IMR-90 (cell line): ENCODE data around the gene MIB1. TPM values are rescaled to one million over a fixed set of nuclear protein-coding genes. Genes with fewer than 3 reads are reported as not detected.
"Not testable (repeated sequence)": the region's sequence is repeated elsewhere in the genome, so short reads cannot be mapped to it uniquely, and the experiment has no call there.

Source experiments
- ATAC-seq: fragments of 200-7000 bp; cut with Tn5 transposase; 2 replicates; pipeline ENCODE4 v1.9.1; 2020; ENCODE audit warnings: low read depth, mild to moderate bottlenecking, moderate library complexity
- BruUV-seq: library from RNA; stranded (reverse); fragments of 400-500 nt; replicated peaks from 2 replicates; lab custom pipeline; 2021; lab: Mats Ljungman, UMichigan
- CTCF ChIA-PET: fragments of 300-600 bp; formaldehyde crosslinking; extraction: SDS; loops from one replicate; lab custom pipeline; 2021; ENCODE audit warnings: antibody characterized with exemption; lab: Yijun Ruan, JAX
- POLR2A ChIA-PET: fragments of 300-600 bp; sonication (Branson Sonifier 250); formaldehyde crosslinking; loops from one replicate; lab custom pipeline; 2022; ENCODE audit warnings: antibody characterized with exemption; ENCODE audit not compliant: unreplicated experiment; lab: Charles Lee
- DNase-seq: peaks from one replicate; pipeline ENCODE4 v3.0.0; 2013
- H2AFZ ChIP-seq: replicated peaks from 2 replicates; pipeline ENCODE3; 2013; ENCODE audit warnings: low read length, mild to moderate bottlenecking; ENCODE audit not compliant: poor library complexity
- H2AK5ac ChIP-seq: 2 replicates; pipeline ENCODE4 v1.6.1; 2013; ENCODE audit warnings: low read depth, low read length, inconsistent platforms
- H2AK9ac ChIP-seq: replicated peaks from 2 replicates; pipeline ENCODE3; 2013; ENCODE audit warnings: mild to moderate bottlenecking, low read depth, low read length, moderate library complexity; ENCODE audit not compliant: poor library complexity
- H2BK120ac ChIP-seq: 2 replicates; pipeline ENCODE4 v1.6.1; 2013; ENCODE audit warnings: low read depth, low read length, inconsistent platforms
- H2BK15ac ChIP-seq: 3 replicates; pipeline ENCODE4 v1.6.1; 2013; ENCODE audit warnings: low read depth, low read length, inconsistent platforms
- H2BK20ac ChIP-seq: 2 replicates; pipeline ENCODE4 v1.6.1; 2013; ENCODE audit warnings: low read depth, mild to moderate bottlenecking, inconsistent platforms, low read length, moderate library complexity
- H2BK5ac ChIP-seq: 2 replicates; pipeline ENCODE4 v1.6.1; 2013; ENCODE audit warnings: mild to moderate bottlenecking, low read depth, low read length, inconsistent platforms; ENCODE audit not compliant: poor library complexity, severe bottlenecking
- H3K14ac ChIP-seq: replicated peaks from 2 replicates; pipeline ENCODE4 v1.6.1; 2013; ENCODE audit warnings: low read depth, low read length, inconsistent platforms
- H3K18ac ChIP-seq: 2 replicates; pipeline ENCODE4 v1.6.1; 2013; ENCODE audit warnings: low read depth, low read length, control low read depth
- H3K23ac ChIP-seq: 2 replicates; pipeline ENCODE4 v1.6.1; 2013; ENCODE audit warnings: low read depth, low read length, inconsistent platforms
- H3K27ac ChIP-seq: 2 replicates; pipeline ENCODE4 v1.5.1; 2013; ENCODE audit warnings: mild to moderate bottlenecking, control low read depth, low read length; ENCODE audit not compliant: insufficient read depth
- H3K27me3 ChIP-seq: 2 replicates; pipeline ENCODE4 v1.6.1; 2013; ENCODE audit warnings: low read length; ENCODE audit not compliant: control insufficient read depth, insufficient read depth
- H3K36me3 ChIP-seq: 2 replicates; pipeline ENCODE4 v1.6.1; 2013; ENCODE audit warnings: low read length, mixed read lengths; ENCODE audit not compliant: control insufficient read depth, insufficient read depth
- H3K4ac ChIP-seq: 2 replicates; pipeline ENCODE4 v1.6.1; 2013; ENCODE audit warnings: low read depth, low read length, inconsistent platforms
- H3K4me1 ChIP-seq: 2 replicates; pipeline ENCODE4 v1.6.1; 2013; ENCODE audit warnings: low read length, mixed read lengths; ENCODE audit not compliant: control insufficient read depth, insufficient read depth
- H3K4me2 ChIP-seq: 2 replicates; pipeline ENCODE4 v1.6.1; 2013; ENCODE audit warnings: low read depth, mild to moderate bottlenecking, control low read depth, low read length, moderate library complexity
- H3K4me3 ChIP-seq: 2 replicates; pipeline ENCODE4 v1.5.1; 2013; ENCODE audit warnings: low read depth, mild to moderate bottlenecking, control low read depth, low read length, moderate library complexity; ENCODE audit not compliant: insufficient read depth
- H3K56ac ChIP-seq: 2 replicates; pipeline ENCODE4 v1.6.1; 2013; ENCODE audit warnings: low read length, inconsistent platforms; ENCODE audit not compliant: insufficient read depth; ENCODE audit errors: extremely low read depth
- H3K79me1 ChIP-seq, 2 experiments: 2 replicates each; pipeline ENCODE4 v1.6.1; 2013; ENCODE audit warnings: low read length in 2 of 2, inconsistent platforms in 1 of 2, low read depth in 1 of 2
- H3K9ac ChIP-seq: 2 replicates; pipeline ENCODE4 v1.6.1; 2013; ENCODE audit warnings: low read depth, low read length, control low read depth
- H3K9me1 ChIP-seq: 2 replicates; pipeline ENCODE4 v1.6.1; 2013; ENCODE audit warnings: low read length, inconsistent platforms; ENCODE audit not compliant: insufficient read depth
- H3K9me3 ChIP-seq: 2 replicates; pipeline ENCODE4 v1.6.1; 2013; ENCODE audit warnings: low read length; ENCODE audit not compliant: control insufficient read depth, insufficient read depth
- H4K20me1 ChIP-seq: 2 replicates; pipeline ENCODE4 v1.6.1; 2013; ENCODE audit warnings: low read length, inconsistent platforms; ENCODE audit not compliant: insufficient read depth
- H4K5ac ChIP-seq: 2 replicates; pipeline ENCODE4 v1.6.1; 2013; ENCODE audit warnings: mild to moderate bottlenecking, low read depth, low read length, control low read depth
- H4K8ac ChIP-seq, 2 experiments: 2 replicates each; pipeline ENCODE4 v1.6.1; 2013; ENCODE audit warnings: low read depth in 2 of 2, low read length in 2 of 2, control low read depth in 1 of 2, inconsistent platforms in 1 of 2
- H4K91ac ChIP-seq: 2 replicates; pipeline ENCODE4 v1.6.1; 2013; ENCODE audit warnings: low read depth, low read length, inconsistent platforms; ENCODE audit not compliant: insufficient read depth
- WGBS, 2 experiments: methylation state at CpG; one replicate each; pipeline versions ENCODE4 v1.1.5 to v1.1.7; 2013; ENCODE audit warnings: missing lambda C conversion rate in 2 of 2; ENCODE audit not compliant: insufficient read length in 1 of 2; ENCODE audit errors: extremely low coverage in 2 of 2; 5-methylcytosine and 5-hydroxymethylcytosine counted together
- dilution Hi-C: fragments of 300-500 bp; cut with HindIII; formaldehyde crosslinking; loops from one replicate; pipeline ENCODE4 v1.14.3; 2018; ENCODE audit warnings: low sequenced_read_pairs; ENCODE audit not compliant: unreplicated experiment
- in situ Hi-C: fragments of 300-500 bp; cut with MboI; formaldehyde crosslinking; loops from 3 replicates; pipeline ENCODE4 v1.14.3; 2019; ENCODE audit warnings: low sequenced_read_pairs, inconsistent platforms, mixed read lengths
- intact Hi-C: fragments of 100-400 bp; cut with micrococcal nuclease; formaldehyde crosslinking; loops from 2 replicates; pipeline ENCODE4 v1.10.0; 2022
- polyA plus RNA-seq, 3 experiments: library from polyadenylated mRNA; depleted of rRNA; stranded (reverse); fragments of >200 nt; gene quantifications; 2 replicates each; pipeline ENCODE4 v1.2.3, GENCODE V29; 2012; ENCODE audit warnings: low replicate concordance in 1 of 3
- total RNA-seq: library from RNA; depleted of rRNA; stranded (reverse); fragments of >200 nt; gene quantifications from 2 replicates; pipeline ENCODE4 v1.2.3, GENCODE V29; 2012

MIB1 gene
- total and polyA plus RNA-seq, 2 of the 4 experiments (the other 2 are of a cell fraction): 5.9 to 80.1 TPM

GRCh38 chr18:21707130-21707529 is 33.5 kb upstream of the MIB1 start:
- H4K5ac ChIP-seq, H2BK20ac ChIP-seq, intact Hi-C loops, H2AK9ac ChIP-seq, H3K36me3 ChIP-seq, H2BK15ac ChIP-seq, in situ Hi-C loops, H4K20me1 ChIP-seq, BruUV-seq, CTCF ChIA-PET, POLR2A ChIA-PET, H3K27me3 ChIP-seq, H3K9me3 ChIP-seq, H3K14ac ChIP-seq, H3K23ac ChIP-seq, H3K9me1 ChIP-seq, H3K9ac ChIP-seq, dilution Hi-C loops, DNase-seq, H3K4me3 ChIP-seq, H2BK120ac ChIP-seq, H2AFZ ChIP-seq, H3K18ac ChIP-seq, H2BK5ac ChIP-seq, H4K91ac ChIP-seq, H3K4ac ChIP-seq, H4K8ac ChIP-seq, H3K56ac ChIP-seq, H2AK5ac ChIP-seq, H3K27ac ChIP-seq, ATAC-seq, H3K4me1 ChIP-seq, H3K4me2 ChIP-seq: not testable (repeated sequence)
- H3K79me1 ChIP-seq: peaks cover 6 to 15% of the 10 kb centered on the region in 2 experiments; a peak in 3 of 4 replicates
- WGBS, 2 experiments: no CpG with 5 or more reads among the region's 7 CpGs
